Kidney (tissue), 11 donors: Measurements from ENCODE around the gene VPREB1. TPM values are rescaled to one million over a fixed set of nuclear protein-coding genes. Genes with fewer than 3 reads are reported as not detected.
"Not testable (repeated sequence)": the region's sequence is repeated elsewhere in the genome, so short reads cannot be mapped to it uniquely, and the experiment has no call there.

ENCODE experiments used
- DNase-seq, 5 donors: peaks; one replicate each; pipeline ENCODE4 v3.0.0-alpha.2; 2013 to 2020
- FAIRE-seq: peaks from 2 replicates; lab custom pipeline; 2012; peaks lifted over from hg19 to GRCh38; lab: Jason Lieb, UNC
- H3K27ac ChIP-seq, 2 donors: one replicate each; pipeline ENCODE4 v1.7.0; 2013; ENCODE audit warnings: low read depth in 2 of 2, low read length in 2 of 2, inconsistent platforms in 1 of 2
- H3K27me3 ChIP-seq: one replicate; pipeline ENCODE4 v1.7.1; 2013; ENCODE audit warnings: low read length, inconsistent platforms; ENCODE audit not compliant: control insufficient read depth, insufficient read depth
- H3K36me3 ChIP-seq, 3 donors: one replicate each; pipeline versions ENCODE4 v1.7.0 to v1.7.1; 2013; ENCODE audit warnings: low read length in 3 of 3, control low read depth in 1 of 3, inconsistent platforms in 1 of 3; ENCODE audit not compliant: insufficient read depth in 3 of 3, control insufficient read depth in 2 of 3
- H3K4me1 ChIP-seq, 3 donors: one replicate each; pipeline versions ENCODE4 v1.7.0 to v1.7.1; 2013; ENCODE audit warnings: low read length in 3 of 3, inconsistent platforms in 1 of 3, low read depth in 1 of 3; ENCODE audit not compliant: control insufficient read depth in 2 of 3, insufficient read depth in 2 of 3
- H3K4me3 ChIP-seq, 3 donors: one replicate each; pipeline versions ENCODE4 v1.7.0 to v1.8.1; 2013; ENCODE audit warnings: low read length in 3 of 3, control low read depth in 1 of 3, inconsistent platforms in 1 of 3
- H3K9ac ChIP-seq, 3 donors: one replicate each; pipeline versions ENCODE4 v1.7.0 to v1.7.1; 2013; ENCODE audit warnings: low read length in 3 of 3, control low read depth in 1 of 3, inconsistent platforms in 1 of 3
- H3K9me3 ChIP-seq, 3 donors: one replicate each; pipeline versions ENCODE4 v1.7.0 to v1.7.1; 2013; ENCODE audit warnings: low read length in 3 of 3, control low read depth in 1 of 3, inconsistent platforms in 1 of 3; ENCODE audit not compliant: control insufficient read depth in 2 of 3, insufficient read depth in 1 of 3
- intact Hi-C: fragments of 100-400 bp; cut with DNase I; formaldehyde crosslinking; loops from one replicate; pipeline ENCODE4 v1.11.1; 2022
- polyA plus RNA-seq: library from polyadenylated mRNA; stranded (reverse); fragments of 350-450 nt; fragmentation: Illumina TruSeq; extraction: RNeasy Lipid Tissue Mini Kit (QIAGEN cat#74804); gene quantifications from one replicate; pipeline ENCODE4 v1.2.3, GENCODE V29; 2014; ENCODE audit warnings: low read depth, low replicate concordance; ENCODE audit not compliant: insufficient read depth
- total RNA-seq: library from RNA; stranded (reverse); fragmentation: NEBNext Ultra II Directional; extraction: Animal tissue kit (Norgen Biotek cat#: 25700); gene quantifications from one replicate; pipeline ENCODE4 v1.2.1, GENCODE V29; 2021
- donor health status: control.
- donor health status: control.
- donor health status: DM: yes; HTN: yes; CAD: no.
- donor health status: Normal renal cell carcinoma (clear cell type).

Gene VPREB1
- total and polyA plus RNA-seq, 2 donors from 2014 or later: not detected

DNA sequence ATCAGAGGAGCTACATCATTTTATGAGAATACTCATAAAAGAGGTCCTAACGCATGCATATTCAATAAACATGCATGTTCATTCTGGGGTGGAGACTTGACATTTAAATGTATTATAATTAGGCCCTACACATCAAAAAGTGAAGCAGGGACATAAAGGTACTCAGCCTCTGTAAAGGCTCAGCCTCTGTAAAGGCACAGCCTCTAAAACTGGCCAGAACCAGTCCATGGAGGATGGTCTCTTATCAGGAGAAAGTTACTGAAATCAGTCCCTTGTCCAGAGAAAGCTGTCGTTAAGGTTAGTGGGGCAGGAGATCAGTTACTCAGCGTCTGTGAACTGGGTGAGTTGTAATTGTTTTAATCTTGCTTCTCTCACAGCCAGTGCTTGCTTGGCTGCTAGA lies 19.2 kb downstream of the VPREB1 start:
- H3K4me1 ChIP-seq, H3K36me3 ChIP-seq, DNase-seq, intact Hi-C loops, H3K9me3 ChIP-seq, H3K27me3 ChIP-seq, H3K27ac ChIP-seq, H3K4me3 ChIP-seq, FAIRE-seq, H3K9ac ChIP-seq: not testable (repeated sequence)

GRCh38 chr22:22270036-22270676 lies 25.6 kb downstream of the VPREB1 start:
- H3K27me3 ChIP-seq, H3K4me1 ChIP-seq, H3K9me3 ChIP-seq, H3K9ac ChIP-seq, H3K36me3 ChIP-seq, H3K4me3 ChIP-seq, FAIRE-seq, intact Hi-C loops: not testable (repeated sequence)
- H3K27ac ChIP-seq: peak overlapping the region in 1 of 2 donors; percentile 22
- peak in 1 of 5 donors; percentile 2 for DNase-seq

DNA sequence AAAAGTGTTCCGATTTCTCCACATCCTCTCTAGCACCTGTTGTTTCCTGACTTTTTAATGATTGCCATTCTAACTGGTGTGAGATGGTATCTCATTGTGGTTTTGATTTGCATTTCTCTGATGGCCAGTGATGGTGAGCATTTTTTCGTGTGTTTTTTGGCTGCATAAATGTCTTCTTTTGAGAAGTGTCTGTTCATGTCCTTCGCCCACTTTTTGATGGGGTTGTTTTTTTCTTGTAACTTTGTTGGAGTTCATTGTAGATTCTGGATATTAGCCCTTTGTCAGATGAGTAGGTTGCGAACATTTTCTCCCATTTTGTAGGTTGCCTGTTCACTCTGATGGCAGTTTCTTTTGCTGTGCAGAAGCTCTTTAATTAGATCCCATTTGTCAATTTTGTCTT lies 32.8 kb downstream of the VPREB1 start:
- H3K9me3 ChIP-seq, H3K4me1 ChIP-seq, intact Hi-C loops, FAIRE-seq, H3K4me3 ChIP-seq, DNase-seq, H3K27me3 ChIP-seq, H3K9ac ChIP-seq, H3K27ac ChIP-seq, H3K36me3 ChIP-seq: not testable (repeated sequence)

GRCh38 chr22:22284962-22285756 lies 40.6 kb downstream of the VPREB1 start:
- H3K9ac ChIP-seq, H3K9me3 ChIP-seq, H3K27ac ChIP-seq, DNase-seq, FAIRE-seq, H3K36me3 ChIP-seq, H3K27me3 ChIP-seq, H3K4me3 ChIP-seq, H3K4me1 ChIP-seq, intact Hi-C loops: not testable (repeated sequence)

DNA sequence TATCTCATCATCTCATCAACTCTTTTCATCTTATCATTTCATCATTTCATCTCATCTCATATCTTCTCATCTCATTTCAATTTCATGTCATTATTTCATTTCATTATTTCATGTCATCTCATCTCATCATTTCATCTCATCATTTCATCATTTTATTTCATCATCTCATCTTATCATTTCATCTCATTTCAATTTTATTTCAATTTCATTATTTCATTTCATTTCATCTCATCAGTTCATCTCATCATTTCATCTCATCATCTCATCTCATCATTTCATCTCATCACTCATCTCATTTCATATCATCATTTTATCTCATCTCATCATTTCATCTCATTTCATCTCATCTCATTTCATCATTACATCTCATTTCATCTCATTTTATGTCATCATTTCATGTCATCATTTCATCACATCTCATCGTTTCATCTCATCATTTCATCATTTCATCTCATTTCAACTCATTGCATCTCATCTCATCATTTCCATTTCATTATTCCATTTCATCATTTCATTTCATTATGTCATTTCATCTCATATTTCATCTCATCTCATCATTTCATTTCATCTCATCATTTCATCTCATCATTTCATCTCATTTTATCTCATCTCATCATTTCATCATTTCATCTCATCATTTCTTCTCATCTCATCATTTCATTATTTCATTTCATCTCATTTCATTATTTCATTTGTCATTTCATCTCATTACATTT lies 42.0 kb downstream of the VPREB1 start:
- H3K9me3 ChIP-seq, H3K27me3 ChIP-seq, DNase-seq, FAIRE-seq, H3K36me3 ChIP-seq, H3K9ac ChIP-seq, H3K4me1 ChIP-seq, H3K4me3 ChIP-seq, intact Hi-C loops, H3K27ac ChIP-seq: not testable (repeated sequence)

GRCh38 chr22:22287106-22287626 lies 42.6 kb downstream of the VPREB1 start:
- H3K27me3 ChIP-seq, DNase-seq, H3K4me3 ChIP-seq, FAIRE-seq, H3K36me3 ChIP-seq, H3K9me3 ChIP-seq, H3K4me1 ChIP-seq, H3K27ac ChIP-seq, intact Hi-C loops, H3K9ac ChIP-seq: not testable (repeated sequence)

GRCh38 chr22:22289666-22290065 lies 45.1 kb downstream of the VPREB1 start:
- FAIRE-seq, H3K9me3 ChIP-seq, DNase-seq, H3K27ac ChIP-seq, H3K36me3 ChIP-seq, H3K4me1 ChIP-seq, H3K4me3 ChIP-seq, H3K27me3 ChIP-seq, H3K9ac ChIP-seq, intact Hi-C loops: not testable (repeated sequence)
